HG03196 (cell line): ENCODE measurements around the gene SERF1A.
"Not testable (repeated sequence)": the region's sequence is repeated elsewhere in the genome, so short reads cannot be mapped to it uniquely, and the experiment has no call there.

Source experiments
- ATAC-seq: cut with Tn5 transposase; IDR thresholded peaks from one replicate; pipeline ENCODE4 v1.9.1; 2021; ENCODE audit not compliant: unreplicated experiment

Gene SERF1A

GRCh38 chr5:70900533-70901271 is at the start of gene SERF1A:
TSS of gene SERF1A (plus strand) at chr5:70900669. CDS start at chr5:70900870, 201 bp downstream.
- peak; percentile 87 for ATAC-seq

- ATAC-seq, result not testable (repeated sequence)
These were observed 33.7 kb upstream of the SERF1A start for GRCh38 chr5:70866778-70867177.

GRCh38 chr5:70870626-70871025 is 29.8 kb upstream of the SERF1A start:
- not testable (repeated sequence) for ATAC-seq

GRCh38 chr5:70896076-70896475 is 4.4 kb upstream of the SERF1A start:
- ATAC-seq, result not testable (repeated sequence)

- peak; percentile 30 for ATAC-seq
These were observed 753 bp downstream of the SERF1A start for GRCh38 chr5:70901272-70901571.

GRCh38 chr5:70906624-70907023 is 6.2 kb downstream of the SERF1A start:
- ATAC-seq, result not testable (repeated sequence)

- ATAC-seq, result not testable (repeated sequence)
These were observed 16.4 kb downstream of the SERF1A start for GRCh38 chr5:70916829-70917228.

- ATAC-seq, result not testable (repeated sequence)
These were observed 24.7 kb downstream of the SERF1A start for GRCh38 chr5:70925211-70925562.

- ATAC-seq, result not testable (repeated sequence)
These were observed 31.4 kb downstream of the SERF1A start for GRCh38 chr5:70931709-70932368.

GRCh38 chr5:70932560-70932959 is 32.1 kb downstream of the SERF1A start:
- ATAC-seq, result not testable (repeated sequence)

- ATAC-seq, result not testable (repeated sequence)
These were observed 52.6 kb downstream of the SERF1A start for GRCh38 chr5:70953068-70953467.
